ENCODE measurements around the gene BMPR1A.
"Not testable (repeated sequence)": the region's sequence is repeated elsewhere in the genome, so short reads cannot be mapped to it uniquely, and the experiment has no call there.

Gene BMPR1A

DNA sequence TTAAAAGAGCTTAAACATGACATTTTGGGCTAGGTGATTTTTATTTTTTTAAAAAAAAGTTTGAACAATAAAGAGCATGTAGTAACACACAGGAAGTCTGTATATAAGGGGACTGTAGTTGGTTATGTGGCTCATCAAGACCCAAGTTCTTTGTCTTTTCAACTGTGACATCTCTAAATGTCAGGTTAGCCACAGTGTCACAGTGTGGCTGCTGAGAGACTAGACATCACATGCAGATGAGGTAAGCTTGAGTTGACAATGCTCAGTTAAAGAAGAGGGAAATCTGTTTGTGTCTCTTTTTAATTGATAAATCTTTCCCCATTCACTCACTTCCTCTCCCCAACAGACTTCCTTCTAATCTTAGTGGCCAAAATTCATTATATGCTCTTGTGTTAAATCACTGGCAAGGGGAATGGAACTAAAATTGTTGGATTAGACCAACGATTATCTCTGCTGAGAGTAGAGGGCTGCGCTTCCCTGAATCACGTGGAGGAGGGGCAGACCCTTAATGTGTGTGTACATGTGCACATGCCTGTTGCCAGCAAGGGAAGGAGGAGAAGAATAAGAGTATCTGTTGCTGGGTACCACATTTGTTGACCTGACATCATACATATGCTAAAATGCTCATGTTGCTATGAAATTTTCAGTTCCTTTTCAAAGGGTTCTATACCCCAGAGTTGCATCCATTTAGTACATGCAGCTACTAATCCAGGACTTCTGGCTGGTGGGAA is 122.7 kb downstream of the BMPR1A start:
- no peak for DNase-seq (ENCODE audit: low read depth in 2 of 2)

DNA sequence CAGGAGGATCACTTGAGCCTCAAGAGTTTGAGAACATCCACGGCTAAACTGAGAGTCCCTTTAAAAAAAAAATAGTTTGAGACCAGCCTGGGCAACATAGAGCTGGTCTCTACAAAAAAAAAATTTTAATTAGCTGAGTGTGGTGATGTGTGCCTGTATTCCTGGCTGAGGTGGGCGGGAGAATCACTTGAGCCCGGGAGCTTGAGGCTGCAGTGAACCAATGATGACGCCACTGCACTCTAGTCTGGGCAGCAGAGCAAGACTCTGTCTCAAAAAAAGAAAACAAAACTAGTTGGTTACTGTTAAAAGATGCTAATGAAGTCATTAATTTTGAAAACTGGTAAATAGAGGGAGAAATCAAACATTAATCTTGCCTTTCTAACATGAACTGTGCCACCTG is 124.6 kb downstream of the BMPR1A start:
- no peak for DNase-seq (ENCODE audit: low read depth in 2 of 2)

GRCh38 chr10:86888585-86889381 is 132.4 kb downstream of the BMPR1A start:
- DNase-seq (ENCODE audit: low read depth in 2 of 2): no peak

- DNase-seq (ENCODE audit: low read depth in 2 of 2): no peak
Measured at GRCh38 chr10:86889997-86890396, 133.6 kb downstream of the BMPR1A start.

DNA sequence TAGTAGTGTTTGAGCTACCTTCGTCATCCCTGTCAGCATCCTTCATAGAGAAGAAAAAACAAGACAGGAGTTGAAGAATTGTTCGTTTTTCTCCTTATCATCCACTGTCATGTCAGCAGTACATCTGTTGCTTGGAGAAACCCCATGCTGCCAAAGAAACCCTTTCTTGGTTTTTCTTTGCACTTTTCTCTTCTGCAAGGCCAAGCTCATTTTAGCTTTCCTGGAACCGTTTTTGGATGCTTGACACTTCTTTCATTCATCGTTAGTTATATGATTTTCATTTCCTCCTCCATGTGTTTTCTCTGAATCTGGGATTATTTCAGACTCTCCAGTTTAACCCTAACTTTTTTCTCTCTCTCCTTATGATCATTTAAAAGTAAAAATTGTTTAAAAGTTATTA is 142.1 kb downstream of the BMPR1A start:
- no peak for DNase-seq (ENCODE audit: low read depth in 2 of 2)

- no peak for DNase-seq (ENCODE audit: low read depth in 2 of 2)
Measured at GRCh38 chr10:86899132-86899531, 142.7 kb downstream of the BMPR1A start.

GRCh38 chr10:86899670-86900276 is 143.4 kb downstream of the BMPR1A start:
- peak in 1 of 2 donors; percentile 3 for DNase-seq (ENCODE audit: low read depth in 2 of 2)

- DNase-seq (ENCODE audit: low read depth in 2 of 2): no peak
Measured at GRCh38 chr10:86900955-86901354, 144.5 kb downstream of the BMPR1A start.

GRCh38 chr10:86904600-86904999 is 148.2 kb downstream of the BMPR1A start:
- no peak for DNase-seq (ENCODE audit: low read depth in 2 of 2)

DNA sequence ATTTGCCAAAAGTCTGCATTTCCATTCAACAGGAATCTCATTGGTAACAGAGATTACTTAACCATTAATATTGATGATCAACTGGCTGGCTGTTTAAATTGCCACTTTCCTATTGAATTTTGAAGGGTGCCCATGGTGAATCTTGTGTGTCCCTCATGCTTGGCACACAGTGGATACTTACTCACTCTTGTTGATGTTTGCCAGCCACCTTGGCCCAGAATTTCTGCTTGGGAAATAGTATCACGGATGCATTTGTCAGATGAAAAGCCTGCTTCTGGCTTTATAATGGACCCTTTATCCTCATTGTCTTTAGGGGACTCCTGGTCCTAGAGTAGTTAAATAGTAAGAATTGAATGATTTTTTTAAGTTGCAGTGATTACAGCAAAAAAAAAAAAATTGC is 149.0 kb downstream of the BMPR1A start:
- DNase-seq (ENCODE audit: low read depth in 2 of 2): no peak

DNA sequence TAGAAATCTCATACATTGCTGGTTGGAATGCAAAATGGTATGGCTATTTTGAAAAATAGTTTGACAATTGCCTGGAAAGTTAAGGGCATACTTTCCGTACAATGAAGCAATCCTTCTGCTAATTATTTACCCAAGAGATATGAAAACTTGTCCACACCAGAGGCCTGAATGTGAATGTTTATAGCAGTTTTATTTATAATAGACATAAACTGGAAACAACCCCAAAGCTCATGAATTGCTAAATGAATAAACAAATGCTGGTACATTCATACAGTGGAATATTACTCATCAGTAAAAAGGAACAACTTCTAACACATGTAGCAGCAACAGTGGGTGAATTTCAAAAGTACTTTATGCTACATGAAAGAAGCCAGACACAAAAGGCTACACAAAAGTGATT is 158.3 kb downstream of the BMPR1A start:
- DNase-seq (ENCODE audit: low read depth in 2 of 2): no peak

GRCh38 chr10:86918022-86918471 is 161.6 kb downstream of the BMPR1A start:
- DNase-seq (ENCODE audit: low read depth in 2 of 2): no peak

DNA sequence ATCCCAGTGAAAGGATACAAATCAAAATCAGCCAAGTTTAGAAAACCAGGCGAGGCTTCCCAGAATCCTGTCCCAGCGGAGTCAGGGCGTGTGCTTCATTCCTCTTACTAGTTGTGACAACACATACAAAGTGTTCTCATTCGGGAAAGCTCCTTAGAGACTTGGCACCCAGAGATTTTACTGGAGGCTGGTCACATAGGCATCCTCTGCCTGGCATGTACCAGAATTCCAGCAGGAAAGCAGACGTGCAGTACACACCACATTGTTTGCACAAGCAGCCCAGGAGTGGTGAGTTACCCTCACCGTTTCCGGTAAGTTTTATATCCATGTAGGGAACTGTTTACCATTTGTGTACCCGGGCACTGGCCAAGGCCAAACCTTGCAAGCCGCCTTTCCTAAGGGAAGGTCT is 166.1 kb downstream of the BMPR1A start:
- no peak for DNase-seq (ENCODE audit: low read depth in 2 of 2)

DNA sequence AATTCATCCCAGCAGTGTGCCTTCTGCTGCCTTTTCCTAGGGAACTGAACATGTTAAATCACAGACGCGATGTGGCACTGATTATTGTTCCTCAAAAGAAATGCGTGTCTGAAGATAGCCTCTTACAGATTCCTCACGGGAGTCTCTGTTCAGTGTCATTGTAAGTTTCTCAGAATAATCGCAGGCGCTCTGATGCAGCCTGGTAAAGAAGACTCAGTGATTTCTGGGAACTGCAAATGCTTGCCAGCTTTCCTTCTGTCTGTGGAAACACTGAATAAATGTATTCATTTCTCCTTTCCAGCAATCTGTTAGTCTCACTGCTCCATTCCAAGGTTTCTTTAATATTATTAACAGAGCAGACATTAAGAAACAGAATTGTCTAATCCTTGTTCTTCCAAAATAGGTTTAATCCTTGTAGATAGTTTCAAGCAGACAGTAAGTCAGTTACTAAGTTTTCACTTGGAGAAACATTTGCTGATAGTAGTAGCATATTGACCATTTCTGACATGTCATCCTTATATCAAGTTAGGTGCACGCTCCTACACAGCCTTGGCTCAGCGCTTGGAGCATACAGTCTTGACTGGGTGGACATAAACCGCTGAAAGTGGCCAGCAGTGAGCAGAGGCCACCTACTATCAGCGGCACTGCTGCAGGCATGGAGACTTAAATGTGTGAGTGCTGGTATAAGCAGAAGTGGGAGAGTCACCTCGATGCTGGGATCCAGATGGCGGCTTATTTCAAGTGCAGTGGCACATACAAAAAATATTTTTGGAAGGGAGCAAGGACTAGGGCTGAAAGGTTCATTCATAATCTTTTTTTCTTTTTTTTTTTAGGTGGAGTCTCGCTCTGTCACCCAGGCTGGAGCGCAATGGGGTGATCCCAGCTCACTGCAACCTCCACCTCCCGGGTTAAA is 173.3 kb downstream of the BMPR1A start:
- DNase-seq (ENCODE audit: low read depth in 2 of 2): no peak

DNA sequence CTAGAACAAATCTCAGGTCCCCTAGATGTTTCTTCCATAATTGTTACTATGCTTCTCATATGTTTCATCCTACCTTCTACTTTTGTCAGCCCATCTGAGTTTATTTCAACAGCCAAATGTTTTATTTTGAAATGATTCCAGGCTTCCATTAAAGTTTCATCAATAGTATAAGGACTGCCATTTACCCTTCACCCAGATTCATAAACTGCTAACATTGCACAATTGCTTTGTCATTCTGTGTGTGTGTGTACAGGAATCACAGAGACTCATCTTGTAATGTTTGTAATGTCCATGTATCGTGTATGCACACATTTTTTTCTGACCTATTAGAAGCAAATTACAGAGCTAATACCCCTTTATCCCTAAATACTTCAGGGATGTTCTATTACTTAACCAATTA is 175.5 kb downstream of the BMPR1A start:
- DNase-seq (ENCODE audit: low read depth in 2 of 2): no peak

DNA sequence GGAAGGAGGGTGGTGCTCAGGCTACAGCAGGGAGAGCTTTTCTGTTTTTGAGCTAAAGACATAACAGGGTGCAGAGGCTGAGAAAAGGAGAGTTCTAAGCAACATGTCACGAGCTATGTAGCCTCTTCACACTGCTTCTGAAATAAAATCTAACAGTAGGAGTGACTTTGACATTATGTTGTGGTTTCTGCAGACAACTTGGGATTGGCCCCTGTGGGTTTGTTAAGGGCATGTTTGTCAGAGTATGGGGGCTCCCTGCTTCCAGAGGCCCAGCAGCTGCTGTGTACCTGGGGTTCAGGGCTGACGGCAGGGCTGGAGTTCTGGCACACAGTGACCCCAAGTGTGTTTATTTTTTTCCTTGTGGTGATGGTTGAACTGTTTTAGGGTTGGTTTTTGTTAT is 176.3 kb downstream of the BMPR1A start:
- DNase-seq (ENCODE audit: low read depth in 2 of 2): no peak

GRCh38 chr10:86934162-86934711 is 177.8 kb downstream of the BMPR1A start:
- not testable (repeated sequence) for DNase-seq (ENCODE audit: low read depth in 2 of 2)

- DNase-seq (ENCODE audit: low read depth in 2 of 2): no peak
Measured at GRCh38 chr10:86936661-86937501, 180.5 kb downstream of the BMPR1A start.

DNA sequence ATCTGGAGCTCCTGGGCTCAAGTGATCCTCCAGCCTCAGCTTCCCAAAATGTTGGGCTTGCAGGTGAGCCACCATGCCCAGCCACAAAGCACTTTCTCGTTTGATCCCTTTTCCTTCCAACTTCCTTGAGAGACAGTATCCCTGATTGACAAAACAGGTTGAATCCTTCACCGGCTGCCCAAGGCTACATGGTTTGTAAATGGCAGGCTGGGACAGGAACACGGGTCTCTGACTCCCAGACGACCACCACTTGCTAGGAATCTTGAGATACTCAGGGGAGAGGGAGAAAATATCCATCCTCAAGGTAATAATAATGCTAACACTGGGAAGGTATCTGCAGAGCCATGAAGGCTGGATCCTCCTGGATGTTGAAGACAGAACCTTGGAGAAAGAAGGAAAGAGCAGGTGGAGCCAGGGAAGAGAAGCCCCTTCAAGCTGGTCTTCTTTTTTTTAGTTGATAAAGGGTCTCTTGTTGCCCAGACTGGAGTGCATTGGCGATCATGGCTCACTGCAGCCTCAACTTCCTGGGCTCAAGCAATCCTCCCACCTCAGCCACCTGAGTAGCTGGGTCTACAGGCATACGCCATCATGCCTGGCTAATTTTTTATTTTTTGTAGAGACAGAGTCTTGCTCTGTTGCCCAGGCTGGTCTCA is 181.2 kb downstream of the BMPR1A start:
- DNase-seq (ENCODE audit: low read depth in 2 of 2): no peak

GRCh38 chr10:86938260-86938659 is 181.8 kb downstream of the BMPR1A start:
- DNase-seq (ENCODE audit: low read depth in 2 of 2): no peak
